Measurements from ENCODE around the gene AWAT2.

Gene AWAT2

DNA sequence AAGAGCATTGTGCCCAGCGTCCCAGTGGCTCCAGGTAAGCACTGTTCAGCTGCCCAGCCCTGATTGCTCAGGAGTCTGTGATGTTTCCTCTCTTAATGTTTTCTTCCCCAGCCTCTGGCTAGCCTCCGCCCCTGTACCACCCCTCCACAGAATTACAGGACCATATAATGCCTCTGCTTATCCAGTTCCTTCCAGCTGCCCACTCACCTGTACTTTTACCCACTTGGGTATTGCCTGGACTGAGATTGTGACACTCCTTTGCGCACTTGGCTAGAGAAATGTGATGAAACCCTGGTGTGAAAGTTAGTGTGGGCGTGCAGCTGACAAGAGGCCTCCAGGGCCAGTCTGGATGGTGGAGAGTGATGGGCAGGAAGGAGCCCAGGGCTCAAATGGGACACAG lies at the start of gene AWAT2:
Gene AWAT2 (minus strand): TSS at position 14 of the 400 bp plus-strand sequence. CDS start 6 bp downstream, at position 8.
- no peak for FAIRE-seq

DNA sequence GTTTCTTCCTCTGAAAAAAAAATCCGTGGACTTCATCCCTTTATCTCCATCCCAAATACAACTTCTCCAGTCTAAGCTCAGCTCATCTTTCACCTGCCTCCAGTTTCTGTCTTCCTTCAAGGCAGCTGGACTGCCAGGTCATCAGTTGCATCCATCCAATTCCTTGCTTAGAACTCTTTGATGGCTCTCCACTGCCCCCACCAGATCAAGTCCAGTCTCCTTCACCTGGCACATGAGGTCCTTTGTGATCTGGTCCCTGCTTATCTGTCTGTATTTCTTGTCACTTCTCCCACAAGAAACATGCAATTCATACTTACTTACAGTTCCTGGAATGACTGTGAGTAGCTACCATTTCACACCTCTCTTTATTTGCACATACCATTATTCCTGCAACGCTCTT lies 46.3 kb upstream of the AWAT2 start:
- no peak for DNase-seq (ENCODE audit: extremely low spot score, insufficient read length, low read depth)
- FAIRE-seq, result no peak

More for the DNA sequence above, at the start of gene AWAT2:
- no peak for DNase-seq (ENCODE audit: extremely low spot score, insufficient read length, low read depth)

GRCh38 chrX:70092247-70092646 lies 42.5 kb upstream of the AWAT2 start:
- no peak for DNase-seq (ENCODE audit: extremely low spot score, insufficient read length, low read depth)
- no peak for FAIRE-seq

- no peak for DNase-seq (ENCODE audit: extremely low spot score, insufficient read length, low read depth)
- FAIRE-seq, result no peak
Observed at GRCh38 chrX:70089604-70090297, 40.0 kb upstream of the AWAT2 start.

DNA sequence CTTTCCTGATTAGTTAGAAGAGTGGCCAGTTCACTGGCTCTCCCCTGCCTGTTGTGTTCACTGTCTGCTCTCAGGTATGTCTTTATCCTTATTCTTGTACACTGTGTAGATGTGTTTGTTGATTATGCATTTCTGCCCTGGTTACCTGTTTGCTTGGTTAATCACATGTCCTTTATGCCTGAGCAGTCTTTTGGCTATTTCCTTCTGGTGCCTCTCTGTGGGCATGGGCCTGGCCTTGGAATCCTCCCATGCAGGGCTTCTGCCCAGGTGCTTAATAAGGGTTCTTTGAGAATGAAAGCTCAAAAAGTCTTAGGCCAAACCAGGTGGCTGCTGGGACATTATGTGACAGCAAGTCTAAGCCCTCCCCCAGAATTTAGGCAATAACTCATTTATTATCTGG lies 39.0 kb upstream of the AWAT2 start:
- no peak for DNase-seq (ENCODE audit: extremely low spot score, insufficient read length, low read depth)
- FAIRE-seq, result no peak

- FAIRE-seq (no peak), DNase-seq (ENCODE audit: extremely low spot score, insufficient read length, low read depth) (no peak)
Observed at GRCh38 chrX:70087857-70088630, 38.3 kb upstream of the AWAT2 start.

DNA sequence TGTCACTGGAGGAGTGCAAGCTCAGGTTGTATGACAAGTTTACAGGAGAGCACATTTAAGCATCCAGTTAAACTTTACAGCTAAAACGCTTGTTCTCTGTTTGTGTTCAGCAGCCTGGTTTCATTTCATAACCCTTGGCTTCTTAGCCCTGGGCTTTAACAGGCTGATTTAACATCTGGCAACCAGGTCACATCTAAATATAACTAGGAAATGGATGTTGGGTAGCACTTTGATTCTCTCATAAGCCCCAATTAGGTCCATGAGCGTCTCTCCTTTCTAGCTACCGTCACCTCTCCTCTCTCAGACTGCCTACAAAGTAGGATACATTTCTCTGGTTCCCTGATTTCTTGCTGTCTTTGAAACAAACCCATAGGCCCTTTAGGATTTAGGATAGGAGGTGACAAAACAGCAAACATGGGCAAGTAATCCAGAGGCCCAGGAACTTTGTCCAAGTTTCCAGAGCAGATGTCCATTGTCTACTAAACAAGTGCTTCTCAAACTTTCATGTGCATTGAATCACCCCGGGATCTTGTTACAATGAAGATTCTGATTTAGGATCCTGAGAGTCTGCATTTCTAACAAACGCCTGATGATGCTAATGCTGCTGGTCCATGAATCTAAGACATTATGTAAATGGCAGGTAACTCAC lies 35.0 kb upstream of the AWAT2 start:
- no peak for DNase-seq (ENCODE audit: extremely low spot score, insufficient read length, low read depth)
- no peak for FAIRE-seq

GRCh38 chrX:70082723-70083122 lies 33.0 kb upstream of the AWAT2 start:
- FAIRE-seq (no peak), DNase-seq (ENCODE audit: extremely low spot score, insufficient read length, low read depth) (no peak)

- no peak for DNase-seq (ENCODE audit: extremely low spot score, insufficient read length, low read depth)
- FAIRE-seq, result no peak
Observed at GRCh38 chrX:70079870-70080269, 30.1 kb upstream of the AWAT2 start.

GRCh38 chrX:70079297-70079696 lies 29.6 kb upstream of the AWAT2 start:
- FAIRE-seq, result no peak
- DNase-seq (ENCODE audit: extremely low spot score, insufficient read length, low read depth), result no peak

- no peak for FAIRE-seq
Observed at GRCh38 chrX:70066646-70067045, 16.9 kb upstream of the AWAT2 start.

DNA sequence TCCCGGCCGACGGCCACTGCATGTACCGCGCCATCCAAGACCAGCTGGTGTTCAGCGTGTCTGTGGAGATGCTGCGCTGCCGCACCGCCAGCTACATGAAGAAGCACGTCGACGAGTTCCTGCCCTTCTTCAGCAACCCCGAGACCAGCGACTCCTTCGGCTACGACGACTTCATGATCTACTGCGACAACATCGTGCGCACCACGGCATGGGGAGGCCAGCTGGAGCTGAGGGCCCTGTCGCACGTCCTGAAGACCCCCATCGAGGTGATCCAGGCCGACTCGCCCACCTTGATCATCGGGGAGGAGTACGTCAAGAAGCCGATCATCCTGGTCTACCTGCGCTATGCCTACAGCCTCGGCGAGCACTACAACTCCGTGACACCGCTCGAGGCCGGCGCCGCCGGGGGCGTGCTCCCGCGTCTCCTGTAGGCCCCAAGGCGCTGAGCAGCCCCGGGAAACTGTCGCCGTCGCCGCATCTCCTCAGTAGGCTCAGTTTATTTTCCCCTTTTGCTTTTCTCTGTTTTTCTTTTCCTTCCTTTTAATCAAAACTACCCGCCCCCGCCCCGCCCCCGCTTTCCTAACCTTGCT lies 13.3 kb upstream of the AWAT2 start:
- DNase-seq (ENCODE audit: extremely low spot score, insufficient read length, low read depth) (no peak), FAIRE-seq (no peak)

More at GRCh38 chrX:70066646-70067045, 16.9 kb upstream of the AWAT2 start:
- DNase-seq (ENCODE audit: extremely low spot score, insufficient read length, low read depth), result no peak

GRCh38 chrX:70062076-70062475 lies 12.3 kb upstream of the AWAT2 start, which contains the start of gene OTUD6A:
OTUD6A (plus strand) TSS chrX:70062457; CDS start chrX:70062525, 68 bp downstream.
- DNase-seq (ENCODE audit: extremely low spot score, insufficient read length, low read depth), result no peak
- no peak for FAIRE-seq

DNA sequence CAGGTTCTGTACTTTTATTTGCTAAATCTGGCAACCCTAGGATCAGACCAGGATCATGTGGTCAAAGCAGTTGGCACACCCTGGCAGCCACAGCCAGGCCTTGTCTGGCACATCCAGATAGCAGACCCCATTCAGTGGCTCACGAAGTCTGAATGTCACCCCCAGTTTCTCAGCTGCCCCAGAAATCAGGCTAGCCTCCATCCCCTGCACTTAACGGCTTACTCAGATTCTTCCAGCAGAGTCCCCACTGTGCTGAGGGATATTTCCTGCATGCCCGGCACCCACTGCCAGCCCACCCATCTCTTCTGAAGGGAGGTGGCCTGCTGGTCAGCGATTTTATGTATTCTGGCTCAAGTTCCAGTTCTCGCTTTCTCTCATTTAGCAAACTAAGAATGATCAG lies 4.7 kb upstream of the AWAT2 start:
- no peak for FAIRE-seq
- no peak for DNase-seq (ENCODE audit: extremely low spot score, insufficient read length, low read depth)

DNA sequence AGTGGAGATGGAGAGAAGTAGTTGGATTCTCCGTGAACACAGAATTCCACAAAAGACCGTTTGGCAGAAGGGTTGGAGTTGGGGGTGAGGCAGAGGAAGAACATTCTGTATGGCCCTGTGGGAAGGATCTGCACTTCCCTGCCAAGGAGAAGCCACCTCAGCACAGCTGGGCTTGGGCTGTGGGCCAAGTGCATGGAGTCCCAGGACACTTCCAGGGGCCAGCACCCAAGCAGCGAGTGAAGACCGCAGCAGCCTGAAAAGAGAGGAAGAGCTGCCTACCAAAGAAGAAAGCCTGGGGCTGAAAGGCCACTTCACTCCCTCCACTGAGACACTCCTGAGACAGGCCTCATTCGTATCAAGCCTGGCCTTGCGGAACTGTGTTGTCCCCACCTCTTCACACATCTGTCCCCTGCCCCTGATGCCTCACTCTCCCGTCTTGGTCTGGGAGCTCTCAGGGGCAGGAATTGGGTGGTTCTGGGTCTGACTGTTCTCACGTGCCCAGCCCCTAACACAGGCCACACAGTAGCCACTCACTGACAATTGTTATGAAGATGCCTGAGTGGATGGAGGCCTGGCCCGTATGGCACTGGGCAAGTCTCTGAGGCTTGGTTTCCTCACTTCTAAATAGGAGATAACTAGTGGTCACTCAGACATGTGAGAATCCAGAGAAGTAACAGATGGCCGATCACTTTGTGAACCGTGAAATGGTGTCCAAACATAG lies 3.3 kb upstream of the AWAT2 start:
- DNase-seq (ENCODE audit: extremely low spot score, insufficient read length, low read depth), result no peak
- FAIRE-seq, result no peak

DNA sequence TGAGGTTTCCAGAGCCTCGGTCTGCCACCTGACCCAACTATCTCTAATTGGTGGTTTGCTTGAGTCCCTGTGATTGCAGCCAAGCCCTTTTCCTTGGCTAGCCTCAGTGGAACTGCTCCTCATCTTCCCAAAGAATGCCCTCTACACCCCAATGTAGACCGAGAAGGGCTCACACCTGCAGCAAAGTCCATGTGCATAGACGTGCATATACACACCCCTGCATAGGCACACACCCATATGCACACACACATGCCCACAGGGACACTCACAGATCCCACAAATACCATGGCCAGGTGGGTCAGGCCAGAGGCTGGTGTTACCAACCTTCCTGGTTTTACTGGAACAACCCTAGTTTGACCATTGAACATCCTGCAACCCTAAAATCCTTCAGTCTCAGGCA lies 332 bp downstream of the AWAT2 start:
- no peak for FAIRE-seq
- DNase-seq (ENCODE audit: extremely low spot score, insufficient read length, low read depth), result no peak

DNA sequence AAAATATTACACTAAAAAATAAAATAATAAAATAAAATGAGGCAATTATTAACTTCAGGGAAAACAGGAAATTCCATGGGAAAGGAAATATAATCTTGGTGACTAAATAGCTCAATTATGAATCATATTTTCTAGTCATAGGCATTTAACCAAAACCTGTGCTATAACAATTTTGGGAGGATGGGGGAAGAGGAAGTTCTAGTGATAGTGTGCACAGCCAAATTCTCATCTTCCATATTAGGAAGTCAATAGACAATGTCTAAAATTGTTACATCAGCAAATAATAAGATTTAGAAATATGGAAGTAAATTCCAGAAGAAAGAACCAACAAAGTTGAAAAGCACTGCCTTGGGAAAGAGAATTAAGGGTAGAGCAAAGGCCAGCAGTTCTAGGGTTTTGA lies 2.8 kb downstream of the AWAT2 start:
- FAIRE-seq (no peak), DNase-seq (ENCODE audit: extremely low spot score, insufficient read length, low read depth) (no peak)

- FAIRE-seq (no peak), DNase-seq (ENCODE audit: extremely low spot score, insufficient read length, low read depth) (no peak)
Observed at GRCh38 chrX:70044541-70045245, 5.0 kb downstream of the AWAT2 start.

DNA sequence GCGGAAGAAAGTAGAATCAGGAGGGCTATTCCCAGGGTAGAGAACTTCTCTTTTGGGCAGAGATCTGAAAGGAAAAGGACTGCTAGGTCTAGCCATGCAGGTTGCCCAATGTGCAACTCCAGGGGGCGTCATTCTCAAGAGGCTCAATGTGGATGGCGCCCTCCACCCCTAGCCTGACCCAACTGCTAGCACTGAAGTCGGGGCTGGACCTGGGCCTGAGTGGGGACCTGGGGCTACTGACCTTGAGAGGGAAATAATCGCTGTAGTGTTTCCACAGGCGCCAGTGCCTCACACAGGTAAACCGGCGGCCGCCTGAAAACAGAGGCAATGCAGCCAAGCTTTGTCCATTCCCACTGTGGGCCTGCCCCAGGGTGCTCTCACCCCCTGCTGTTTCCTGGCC lies 6.1 kb downstream of the AWAT2 start:
- FAIRE-seq (no peak), DNase-seq (ENCODE audit: extremely low spot score, insufficient read length, low read depth) (no peak)
